ENCODE data around the gene RSPO3.

GRCh38 chr6:127160484-127160883 lies 42.0 kb downstream of the RSPO3 start:
- TF ChIP-seq, protein P1, sequence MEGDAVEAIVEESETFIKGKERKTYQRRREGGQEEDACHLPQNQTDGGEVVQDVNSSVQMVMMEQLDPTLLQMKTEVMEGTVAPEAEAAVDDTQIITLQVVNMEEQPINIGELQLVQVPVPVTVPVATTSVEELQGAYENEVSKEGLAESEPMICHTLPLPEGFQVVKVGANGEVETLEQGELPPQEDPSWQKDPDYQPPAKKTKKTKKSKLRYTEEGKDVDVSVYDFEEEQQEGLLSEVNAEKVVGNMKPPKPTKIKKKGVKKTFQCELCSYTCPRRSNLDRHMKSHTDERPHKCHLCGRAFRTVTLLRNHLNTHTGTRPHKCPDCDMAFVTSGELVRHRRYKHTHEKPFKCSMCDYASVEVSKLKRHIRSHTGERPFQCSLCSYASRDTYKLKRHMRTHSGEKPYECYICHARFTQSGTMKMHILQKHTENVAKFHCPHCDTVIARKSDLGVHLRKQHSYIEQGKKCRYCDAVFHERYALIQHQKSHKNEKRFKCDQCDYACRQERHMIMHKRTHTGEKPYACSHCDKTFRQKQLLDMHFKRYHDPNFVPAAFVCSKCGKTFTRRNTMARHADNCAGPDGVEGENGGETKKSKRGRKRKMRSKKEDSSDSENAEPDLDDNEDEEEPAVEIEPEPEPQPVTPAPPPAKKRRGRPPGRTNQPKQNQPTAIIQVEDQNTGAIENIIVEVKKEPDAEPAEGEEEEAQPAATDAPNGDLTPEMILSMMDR (conservative IDR thresholded peaks at IDR 0.05 in 1 of 2, IDR thresholded peaks at IDR 0.05 in 1 of 2; ENCODE audit: low read depth in 1 of 2, low read length in 2 of 2): no peak
- no peak for TF ChIP-seq EZH2 (IDR thresholded peaks at IDR 0.05; ENCODE audit: low read length, missing control alignments)
